ENCODE measurements around the gene THOC6. TPM values are rescaled to one million over a fixed set of nuclear protein-coding genes. Genes with fewer than 3 reads are reported as not detected.

The THOC6 gene
- total and polyA plus RNA-seq, 2 donors (not counting 3 experiments of a cell fraction or from before 2014, with no cell fraction given) = 23.9 to 39.3 TPM

DNA sequence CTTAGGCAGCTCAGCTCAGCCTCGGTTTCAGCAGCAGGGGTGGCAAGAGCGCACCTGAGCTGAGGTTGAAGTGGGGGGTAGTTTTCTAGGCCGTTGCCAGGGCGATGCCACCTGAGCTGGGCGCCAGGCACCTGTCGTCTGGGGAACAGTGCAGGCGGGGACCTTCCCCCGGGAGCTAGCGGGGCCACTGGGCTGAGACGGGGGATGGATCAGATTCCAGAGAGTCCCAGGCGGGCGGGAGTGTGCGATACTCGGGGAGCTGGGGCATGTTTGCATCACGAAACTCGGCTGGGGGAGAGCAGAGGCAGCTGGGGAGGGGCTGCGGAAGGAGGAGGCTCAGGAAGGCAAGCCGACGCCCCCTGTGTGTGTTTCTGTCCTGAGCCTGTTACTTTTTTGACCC, 11.6 kb upstream of the THOC6 start:
- TF ChIP-seq POLR2A (IDR thresholded peaks at IDR 0.05; ENCODE audit: low read depth, low read length) = no peak
- peak; percentile 62 for TF ChIP-seq EZH2 (IDR thresholded peaks at IDR 0.05; ENCODE audit: borderline replicate concordance, low read depth, low read length, severe bottlenecking)
- Histone ChIP-seq H3K36me3 (ENCODE audit: control insufficient read depth in 2 of 2, extremely low read depth in 1 of 2, insufficient read depth in 2 of 2, low read length in 2 of 2) (no peaks in the 10 kb centered on the region), H3K9ac (replicated peaks; ENCODE audit: extremely low read depth, insufficient read depth, low read length) (no peak overlapping the region), H3K4me1 (ENCODE audit: control insufficient read depth, extremely low read depth, insufficient read depth, low read length) (peaks cover 13% of the 10 kb centered on the region), H3K9me3 (replicated peaks; ENCODE audit: control insufficient read depth, insufficient read depth, low read length) (no peaks in the 10 kb centered on the region), H3K4me2 (ENCODE audit: insufficient read depth, low read length) (no peak overlapping the region), H3K79me2 (ENCODE audit: control insufficient read depth, insufficient read depth, low read length) (no peaks in the 10 kb centered on the region), H3K9me1 (replicated peaks; ENCODE audit: control insufficient read depth, extremely low read depth, insufficient read depth, low read length) (no peaks in the 10 kb centered on the region), H4K20me1 (replicated peaks; ENCODE audit: control insufficient read depth, extremely low read depth, insufficient read depth, low read length) (no peaks in the 10 kb centered on the region), H3K4me3 (replicated peaks in 1 of 3; ENCODE audit: insufficient read depth in 1 of 3, low read depth in 1 of 3, low read length in 3 of 3) (no peak overlapping the region), H2AFZ (ENCODE audit: low read depth, low read length) (no peak overlapping the region), H3K27me3 (ENCODE audit: control insufficient read depth in 2 of 2, insufficient read depth in 2 of 2, low read length in 2 of 2) (peaks cover 21 to 22% of the 10 kb centered on the region in 2 experiments), H3K27ac (ENCODE audit: insufficient read depth, low read depth, low read length) (no peak overlapping the region)
- DNase-seq (ENCODE audit: low read depth, low spot score) (no peak), FAIRE-seq (no peak)
- dilution Hi-C loops (cut with MboI; ENCODE audit: extremely low pct_ligation_motif_present, low sequenced_read_pairs) (no loop called here), intact Hi-C loops (cut with micrococcal nuclease) (no loop called here)
- BruUV-seq (replicated peaks) = no TSS peak
- POLR2A ChIA-PET = interaction anchor here (0.6 kb wide), 1 partner anchor 8 kb away, joined by 4 read pairs; no protein-coding TSS in a partner anchor
- CTCF ChIA-PET = interaction anchor here (0.8 to 1.2 kb wide), 2 partner anchors 16 to 19 kb away, joined by 5 to 6 read pairs; no protein-coding TSS in a partner anchor

GRCh38 chr16:3012828-3013420, 10.9 kb upstream of the THOC6 start, which contains the start of gene CLDN9:
TSS of gene CLDN9 (plus strand) at chr16:3012923. CDS start at chr16:3013363, 440 bp downstream.
- no peak for DNase-seq (ENCODE audit: low read depth, low spot score)
- no peaks in the 10 kb centered on the region for H3K9me3 ChIP-seq (replicated peaks; ENCODE audit: control insufficient read depth, insufficient read depth, low read length)
- ChIA-PET CTCF (interaction anchor here (0.8 to 1.2 kb wide), 2 partner anchors 15 to 19 kb away, joined by 5 to 6 read pairs; no protein-coding TSS in a partner anchor), POLR2A (no interaction called here)
- no peaks in the 10 kb centered on the region for H3K79me2 ChIP-seq (ENCODE audit: control insufficient read depth, insufficient read depth, low read length)
- no peaks in the 10 kb centered on the region for H3K36me3 ChIP-seq (ENCODE audit: control insufficient read depth in 2 of 2, extremely low read depth in 1 of 2, insufficient read depth in 2 of 2, low read length in 2 of 2)
- BruUV-seq (replicated peaks) = no TSS peak
- FAIRE-seq = no peak
- H3K9me1 ChIP-seq (replicated peaks; ENCODE audit: control insufficient read depth, extremely low read depth, insufficient read depth, low read length) = no peaks in the 10 kb centered on the region
- TF ChIP-seq POLR2AphosphoS5 (IDR thresholded peaks at IDR 0.05; ENCODE audit: insufficient read depth, low read depth, low read length) (no peak), FOS (IDR thresholded peaks at IDR 0.05; ENCODE audit: borderline replicate concordance, insufficient read depth, low read length) (no peak), POLR2A (IDR thresholded peaks at IDR 0.05; ENCODE audit: low read depth, low read length) (no peak), JUN (IDR thresholded peaks at IDR 0.05; ENCODE audit: borderline replicate concordance, insufficient read depth, insufficient read length, low read depth) (no peak), EZH2 (IDR thresholded peaks at IDR 0.05; ENCODE audit: borderline replicate concordance, low read depth, low read length, severe bottlenecking) (no peak), GATA2 (IDR thresholded peaks at IDR 0.05; ENCODE audit: insufficient read depth, insufficient read length, low read depth, low read length) (no peak), MYC (IDR thresholded peaks at IDR 0.05; ENCODE audit: low read depth, low read length) (no peak)
- TF ChIP-seq, protein P1, sequence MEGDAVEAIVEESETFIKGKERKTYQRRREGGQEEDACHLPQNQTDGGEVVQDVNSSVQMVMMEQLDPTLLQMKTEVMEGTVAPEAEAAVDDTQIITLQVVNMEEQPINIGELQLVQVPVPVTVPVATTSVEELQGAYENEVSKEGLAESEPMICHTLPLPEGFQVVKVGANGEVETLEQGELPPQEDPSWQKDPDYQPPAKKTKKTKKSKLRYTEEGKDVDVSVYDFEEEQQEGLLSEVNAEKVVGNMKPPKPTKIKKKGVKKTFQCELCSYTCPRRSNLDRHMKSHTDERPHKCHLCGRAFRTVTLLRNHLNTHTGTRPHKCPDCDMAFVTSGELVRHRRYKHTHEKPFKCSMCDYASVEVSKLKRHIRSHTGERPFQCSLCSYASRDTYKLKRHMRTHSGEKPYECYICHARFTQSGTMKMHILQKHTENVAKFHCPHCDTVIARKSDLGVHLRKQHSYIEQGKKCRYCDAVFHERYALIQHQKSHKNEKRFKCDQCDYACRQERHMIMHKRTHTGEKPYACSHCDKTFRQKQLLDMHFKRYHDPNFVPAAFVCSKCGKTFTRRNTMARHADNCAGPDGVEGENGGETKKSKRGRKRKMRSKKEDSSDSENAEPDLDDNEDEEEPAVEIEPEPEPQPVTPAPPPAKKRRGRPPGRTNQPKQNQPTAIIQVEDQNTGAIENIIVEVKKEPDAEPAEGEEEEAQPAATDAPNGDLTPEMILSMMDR (IDR thresholded peaks at IDR 0.05; ENCODE audit: extremely low read depth in 1 of 2, insufficient read depth in 1 of 2, low read depth in 1 of 2, low read length in 2 of 2) = no peak
- TF ChIP-seq, protein P2, sequence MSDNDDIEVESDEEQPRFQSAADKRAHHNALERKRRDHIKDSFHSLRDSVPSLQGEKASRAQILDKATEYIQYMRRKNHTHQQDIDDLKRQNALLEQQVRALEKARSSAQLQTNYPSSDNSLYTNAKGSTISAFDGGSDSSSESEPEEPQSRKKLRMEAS (IDR thresholded peaks at IDR 0.05; ENCODE audit: insufficient read depth, insufficient read length) = no peak
- intact Hi-C loops (cut with micrococcal nuclease) (no loop called here), dilution Hi-C loops (cut with MboI; ENCODE audit: extremely low pct_ligation_motif_present, low sequenced_read_pairs) (no loop called here)
- peaks cover 21 to 22% of the 10 kb centered on the region in 2 experiments for H3K27me3 ChIP-seq (ENCODE audit: control insufficient read depth in 2 of 2, insufficient read depth in 2 of 2, low read length in 2 of 2)
- peaks cover 8% of the 10 kb centered on the region for H3K4me1 ChIP-seq (ENCODE audit: control insufficient read depth, extremely low read depth, insufficient read depth, low read length)
- no peak within 1 kb of the TSS for H3K9ac ChIP-seq (replicated peaks; ENCODE audit: extremely low read depth, insufficient read depth, low read length)
- no peak within 1 kb of the TSS for H3K4me2 ChIP-seq (ENCODE audit: insufficient read depth, low read length)
- no peak within 1 kb of the TSS for H2AFZ ChIP-seq (ENCODE audit: low read depth, low read length)
- no peaks in the 10 kb centered on the region for H4K20me1 ChIP-seq (replicated peaks; ENCODE audit: control insufficient read depth, extremely low read depth, insufficient read depth, low read length)
- no peak within 1 kb of the TSS for H3K4me3 ChIP-seq (replicated peaks in 1 of 3; ENCODE audit: insufficient read depth in 1 of 3, low read depth in 1 of 3, low read length in 3 of 3)
- H3K27ac ChIP-seq (ENCODE audit: insufficient read depth, low read depth, low read length) = no peak within 1 kb of the TSS

Data from endothelial cell of umbilical vein (primary cell).